GM18868 (cell line): ENCODE results near the gene NUP210L.

Source experiments
- ATAC-seq: cut with Tn5 transposase; IDR thresholded peaks from one replicate; pipeline ENCODE4 v1.9.1; 2021; ENCODE audit warnings: mild to moderate bottlenecking, moderate library complexity; ENCODE audit not compliant: unreplicated experiment

The NUP210L gene

DNA sequence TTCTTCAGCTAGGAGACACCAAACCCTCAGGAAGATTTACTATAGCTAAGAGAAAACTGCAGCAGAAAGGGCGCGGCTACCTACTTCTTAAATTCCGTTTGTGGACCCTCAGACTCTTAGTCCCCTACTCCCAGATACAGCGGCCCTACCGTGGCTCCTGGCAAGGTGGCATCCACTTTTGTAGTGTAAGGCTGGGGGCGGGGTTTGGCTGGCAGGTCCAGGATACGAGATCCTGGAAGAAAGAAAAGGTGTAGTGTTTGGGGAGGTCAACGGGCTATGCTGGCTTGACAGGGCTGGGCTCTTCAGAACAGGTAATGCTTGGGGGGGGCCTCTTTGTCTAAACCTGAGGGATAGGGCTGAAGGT, 186.9 kb downstream of the NUP210L start:
- ATAC-seq, result no peak

DNA sequence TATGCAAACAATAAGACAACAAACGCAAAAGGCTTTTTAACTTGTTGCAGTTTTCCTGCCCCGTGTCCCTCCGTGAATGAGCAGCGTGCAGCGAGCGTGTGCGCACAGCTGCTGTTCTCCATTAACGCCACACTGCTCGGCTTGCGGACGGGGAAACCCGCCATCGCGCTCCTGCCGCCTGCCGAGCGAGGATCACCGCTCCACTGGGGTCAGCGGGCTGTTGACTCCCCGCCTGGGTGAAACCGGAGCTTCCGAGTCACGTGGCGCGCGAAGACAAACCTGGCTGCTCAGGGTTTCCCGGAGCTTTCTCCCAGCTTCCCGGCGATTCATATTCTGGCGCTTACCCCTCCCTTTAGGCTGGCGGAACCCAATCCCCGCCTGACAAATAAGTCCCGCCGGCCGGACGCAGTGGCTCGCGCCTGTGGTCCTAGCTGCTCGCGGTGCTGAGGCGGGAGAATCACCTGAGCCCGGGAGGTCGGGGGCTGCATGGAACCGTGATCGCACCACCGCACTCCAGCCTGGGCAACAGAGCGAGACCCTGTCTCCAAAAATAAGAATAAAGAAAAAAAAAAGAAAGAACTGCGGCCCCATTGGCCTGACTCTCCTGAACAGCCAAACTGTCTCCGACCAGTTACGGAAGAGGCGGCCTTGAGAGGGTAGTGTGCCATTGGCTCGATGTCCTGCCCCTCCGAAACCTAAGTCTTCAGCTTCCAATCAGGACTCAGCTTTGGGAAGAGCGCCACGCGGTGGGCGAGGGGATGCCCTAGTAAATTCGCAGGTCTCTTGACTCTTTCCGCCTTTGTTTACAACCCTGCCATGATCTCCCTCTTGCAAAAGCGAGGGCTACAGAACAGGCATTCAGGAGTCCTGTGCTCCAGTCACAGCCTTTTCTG, 187.5 kb downstream of the NUP210L start, which contains the start of gene CREB3L4:
Gene CREB3L4 (plus strand): TSS at position 796 of the 893 bp plus-strand sequence. CDS start 624 bp downstream, outside the sequence.
- peak; percentile 79 for ATAC-seq

DNA sequence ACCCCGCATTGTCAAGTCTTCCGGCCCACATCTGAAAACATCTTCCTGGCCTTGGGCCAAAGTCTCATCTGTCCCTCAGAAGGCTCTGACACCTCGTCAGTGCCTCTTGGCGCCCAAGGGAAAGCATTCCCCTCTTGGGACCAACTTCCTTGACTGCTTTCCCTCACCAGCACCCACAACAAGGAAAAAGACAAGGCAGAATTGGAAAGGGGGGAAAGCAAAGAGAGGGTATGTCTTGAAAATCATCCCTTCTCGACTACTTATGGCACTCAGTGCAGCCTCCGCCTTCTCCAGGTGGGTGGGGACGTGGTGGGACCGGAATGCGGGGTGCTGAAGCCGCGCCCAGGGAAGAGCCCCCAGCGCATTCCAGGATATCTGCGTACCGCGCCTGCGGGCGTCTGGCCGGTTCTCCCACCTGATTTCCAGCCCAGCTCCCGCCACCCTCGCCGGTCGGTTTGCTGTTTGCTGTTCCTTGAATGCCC, 191.0 kb downstream of the NUP210L start:
- no peak for ATAC-seq

DNA sequence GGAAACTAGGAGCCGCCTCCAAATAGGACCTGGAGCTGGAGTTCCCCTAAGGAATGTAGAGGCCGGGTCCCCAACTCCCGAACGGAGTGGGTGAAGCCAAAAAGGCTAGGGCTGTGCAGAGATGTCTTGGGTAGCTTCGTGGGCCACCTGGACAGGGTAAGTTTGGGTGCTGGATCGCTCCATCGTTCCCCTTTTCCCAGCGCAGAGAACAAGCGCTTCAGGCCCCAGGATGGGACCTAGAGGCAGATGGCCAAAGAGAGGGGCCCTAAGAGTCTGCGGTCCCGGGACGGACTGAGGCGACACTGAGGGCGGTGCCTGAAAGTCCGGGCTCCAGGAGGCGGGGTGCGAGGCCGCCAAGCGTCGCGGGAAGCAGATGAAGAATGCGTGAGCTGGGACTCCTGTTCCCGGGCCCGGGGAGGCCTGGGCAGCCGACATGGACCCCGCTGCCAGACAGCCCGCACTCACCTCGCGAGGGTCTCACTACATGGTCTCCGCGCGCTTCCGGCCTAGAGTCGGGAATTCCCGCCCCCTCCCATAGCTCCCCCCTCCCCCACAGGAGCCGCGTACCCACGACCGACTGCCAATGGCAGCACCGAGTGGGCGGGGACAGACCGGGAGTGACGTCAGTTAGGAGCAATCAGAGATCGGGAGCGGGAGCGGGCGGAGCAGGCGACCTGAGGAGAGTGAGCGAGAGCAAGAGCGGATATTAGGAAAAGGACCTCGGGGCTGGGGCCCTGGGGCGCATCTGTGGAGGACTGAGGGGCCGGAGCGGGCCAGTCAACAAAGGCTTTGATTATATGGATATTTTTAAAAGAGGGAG, 191.6 kb downstream of the NUP210L start, which contains the start of gene SLC39A1:
Gene SLC39A1 (minus strand): TSS at position 508 of the 820 bp plus-strand sequence. CDS start 822 bp downstream, outside the sequence.
- peak; percentile 45 for ATAC-seq

DNA sequence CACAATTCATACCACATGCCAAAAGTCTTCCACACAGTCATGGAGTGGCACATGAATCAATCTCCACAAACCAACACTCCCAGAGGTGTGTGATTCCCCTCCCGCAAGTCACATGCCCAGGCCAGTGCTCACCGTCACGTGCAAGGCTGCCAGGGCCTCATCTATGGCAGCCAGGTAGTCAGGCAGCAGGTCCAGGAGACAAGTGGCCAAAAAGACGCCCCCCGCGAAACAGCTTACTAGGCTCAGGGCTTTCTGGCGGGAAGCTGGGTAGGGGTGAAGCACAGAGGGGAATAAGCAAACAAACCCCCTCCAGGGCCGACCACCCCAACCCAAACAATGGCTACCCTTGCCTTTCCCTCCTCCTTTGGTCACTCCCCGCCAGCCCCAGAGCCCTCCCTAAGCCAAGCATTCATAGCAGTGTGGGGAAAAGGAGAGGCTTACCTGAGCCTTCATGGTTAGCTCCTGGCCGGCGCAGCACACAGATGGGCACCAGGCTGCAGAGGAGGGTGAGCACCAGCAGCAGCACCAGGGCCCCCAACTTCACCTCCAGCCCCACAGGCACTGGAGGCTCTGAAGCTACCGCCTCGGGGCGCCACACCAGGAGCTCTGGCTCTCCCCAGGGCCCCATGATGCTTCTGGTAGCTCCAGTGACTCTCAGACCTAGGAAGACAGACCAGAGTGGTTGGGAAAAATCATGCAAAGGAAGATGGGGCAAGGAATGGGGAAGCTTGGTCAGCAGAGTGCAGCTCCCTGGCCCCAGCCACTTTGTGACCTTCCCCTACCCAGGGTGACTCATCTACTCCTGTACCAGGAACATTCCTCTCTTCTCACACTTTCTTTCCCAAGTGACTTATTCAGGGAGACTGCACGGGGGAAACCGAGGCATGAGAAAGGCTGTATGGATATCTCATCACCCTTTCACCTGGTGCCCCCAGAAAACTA, 192.5 kb downstream of the NUP210L start:
- no peak for ATAC-seq

DNA sequence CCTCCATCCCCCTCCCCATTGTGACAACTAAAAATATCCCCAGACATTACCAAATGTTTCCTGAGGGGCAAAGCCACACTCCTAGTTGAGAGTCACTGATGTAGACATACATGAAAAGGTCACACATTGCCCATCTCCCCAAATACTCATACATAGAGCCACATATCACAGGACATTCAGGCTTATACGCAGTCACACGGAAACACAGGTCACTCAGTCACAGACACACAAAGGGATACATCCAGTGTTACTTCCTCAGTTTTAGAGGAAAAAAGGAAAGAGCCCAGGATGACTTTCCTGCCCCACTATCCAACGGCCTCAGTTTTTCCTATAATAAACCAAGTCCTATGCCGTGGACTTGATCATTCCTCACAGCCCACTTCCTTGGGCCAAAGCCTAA, 193.5 kb downstream of the NUP210L start:
- ATAC-seq, result no peak

DNA sequence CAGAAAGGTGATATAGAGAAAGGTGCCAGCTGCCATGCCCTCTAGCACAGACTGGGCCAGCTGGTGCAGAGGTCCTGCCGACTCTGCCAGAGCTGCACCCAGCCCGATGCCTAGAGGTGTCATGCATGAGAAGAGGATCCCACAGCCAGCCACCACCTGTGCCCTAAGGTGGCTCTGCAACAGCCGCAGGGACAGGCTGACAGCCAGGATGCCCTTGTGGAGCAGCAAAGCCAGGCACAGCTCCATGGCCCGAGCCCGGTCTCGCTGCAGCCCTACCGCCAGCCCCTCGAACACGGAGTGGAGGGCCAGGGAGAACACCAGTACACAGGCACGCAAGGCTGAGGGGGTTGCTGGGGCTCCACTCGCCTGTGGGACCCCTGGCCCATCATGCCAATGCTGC, 194.7 kb downstream of the NUP210L start:
- no peak for ATAC-seq

DNA sequence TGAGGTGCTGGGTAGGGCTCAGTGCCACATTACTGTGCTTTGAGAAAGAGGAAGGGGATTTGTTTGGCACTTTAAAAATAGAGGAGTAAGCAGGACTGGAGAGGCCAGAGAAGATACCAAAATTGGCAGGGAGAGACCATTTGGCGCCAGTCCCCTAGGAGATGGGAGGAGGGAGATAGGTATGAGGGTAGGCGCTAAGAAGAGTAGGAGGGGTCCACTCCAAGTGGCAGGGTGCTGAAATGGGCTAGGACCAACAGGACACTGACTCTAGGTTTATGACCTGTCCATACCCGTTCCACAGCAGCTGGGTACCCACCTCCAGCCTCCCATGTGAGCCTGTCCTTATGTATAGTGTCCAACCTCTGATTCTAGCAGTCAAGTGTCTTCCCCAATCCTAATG, 195.4 kb downstream of the NUP210L start:
- no peak for ATAC-seq

DNA sequence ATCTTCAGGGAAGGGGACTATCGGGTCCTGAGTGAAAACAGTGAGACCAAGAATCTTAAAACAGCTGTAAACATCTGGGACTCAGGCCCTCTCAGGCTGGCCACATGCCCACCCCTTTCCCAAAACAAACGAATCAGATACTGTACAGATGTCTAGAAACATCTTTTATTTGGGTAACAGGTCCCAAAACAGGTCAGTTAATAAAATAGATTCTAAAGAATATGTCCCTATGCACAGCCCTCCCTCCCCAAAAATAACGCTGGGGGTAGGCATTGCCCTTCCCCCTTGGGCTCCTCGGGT, 196.0 kb downstream of the NUP210L start:
- ATAC-seq, result no peak

DNA sequence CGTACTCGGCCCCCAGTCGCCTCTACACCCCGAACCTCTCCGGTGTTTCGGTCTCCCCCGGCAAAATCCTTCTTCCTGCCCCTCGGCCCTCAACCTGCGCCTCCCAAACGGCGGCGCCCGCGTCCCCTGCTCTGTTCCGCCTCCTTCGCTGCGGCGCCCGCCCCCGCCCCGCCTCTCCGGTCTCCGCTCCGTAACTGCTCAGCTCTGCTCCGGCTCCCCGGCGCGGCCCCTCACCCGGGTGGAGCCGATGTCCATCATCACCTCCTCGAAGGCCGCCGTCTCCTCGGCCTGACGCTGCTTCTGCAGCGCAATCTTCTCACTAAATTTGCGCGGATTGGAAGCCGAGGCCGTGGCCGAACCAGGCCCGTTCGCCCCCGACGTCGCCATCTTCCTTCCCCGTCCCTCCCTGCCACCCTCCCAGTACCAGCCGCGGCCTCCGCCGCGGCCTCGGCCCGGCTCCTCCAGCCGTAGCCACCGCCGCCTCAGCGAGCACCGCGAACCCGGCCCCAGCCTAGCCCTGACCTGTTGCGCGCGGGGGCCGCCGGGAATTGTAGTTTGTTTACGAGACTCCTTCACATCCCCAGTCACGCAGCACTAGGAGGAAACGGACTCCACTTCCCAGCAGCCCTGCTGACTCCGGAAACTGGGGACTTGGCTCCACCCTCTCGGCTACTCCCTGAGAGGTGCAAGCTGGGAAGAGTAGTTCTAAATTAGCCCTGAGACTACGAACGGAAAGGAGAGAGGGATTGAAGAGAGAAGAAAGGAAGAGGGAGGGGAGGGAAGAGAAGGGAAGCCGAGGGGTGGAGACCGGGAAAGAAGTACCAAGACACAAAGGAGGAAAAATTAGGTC, 196.5 kb downstream of the NUP210L start, which contains the start of gene CRTC2:
Gene CRTC2 (minus strand): TSS at position 502 of the 850 bp plus-strand sequence. CDS start 115 bp downstream, at position 387.
- ATAC-seq, result peak; percentile 73

DNA sequence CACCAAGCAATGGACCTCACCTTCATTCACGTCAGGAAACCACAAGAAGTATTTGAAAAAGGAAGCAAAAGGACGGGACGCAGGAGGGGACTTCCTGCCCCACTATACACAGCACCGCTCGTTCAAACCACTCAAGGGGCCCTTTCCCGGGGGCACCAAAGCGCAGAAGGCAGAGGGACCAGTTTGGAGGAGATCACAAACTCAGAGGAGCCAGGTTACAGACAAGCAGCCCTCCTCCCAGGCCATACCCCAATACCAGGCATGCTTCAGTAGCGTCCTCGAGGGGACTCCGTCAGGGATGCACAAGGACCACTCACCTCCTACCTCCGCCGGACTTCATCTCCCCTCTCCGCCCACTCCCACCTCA, 197.1 kb downstream of the NUP210L start:
- peak; percentile 16 for ATAC-seq

DNA sequence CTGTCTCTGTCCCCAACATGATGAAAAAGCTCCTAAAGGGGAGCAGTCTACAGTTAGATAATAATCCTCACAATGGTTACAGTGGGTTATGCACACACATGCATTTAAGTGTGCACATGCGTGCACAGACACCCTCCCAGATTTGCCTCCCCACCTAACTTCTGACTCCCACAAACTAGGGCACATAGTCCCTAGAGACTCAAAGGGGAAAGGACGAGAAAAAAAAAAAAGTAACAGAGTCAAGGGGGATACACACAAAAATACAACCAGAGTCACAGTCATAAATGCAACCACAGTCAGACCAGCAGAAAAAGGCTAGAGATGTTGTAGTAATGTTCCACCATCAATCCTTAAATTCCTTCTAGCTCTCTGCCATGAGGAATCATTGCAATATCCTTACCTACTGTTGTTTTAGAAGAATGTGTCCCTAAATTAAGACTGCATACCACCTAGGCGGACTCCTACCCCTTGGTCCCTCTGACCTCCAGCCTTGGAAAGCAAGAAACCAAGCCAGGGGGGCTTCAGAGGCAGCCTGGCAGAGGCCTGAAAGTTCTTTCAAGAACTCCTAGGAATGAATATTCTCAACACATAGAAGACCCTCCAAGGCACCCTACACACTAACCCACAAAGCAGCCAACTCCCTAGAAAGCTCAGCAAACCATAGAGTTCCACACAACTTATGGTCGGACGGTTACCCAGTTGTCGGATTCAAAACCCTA, 197.7 kb downstream of the NUP210L start:
- ATAC-seq, result no peak

DNA sequence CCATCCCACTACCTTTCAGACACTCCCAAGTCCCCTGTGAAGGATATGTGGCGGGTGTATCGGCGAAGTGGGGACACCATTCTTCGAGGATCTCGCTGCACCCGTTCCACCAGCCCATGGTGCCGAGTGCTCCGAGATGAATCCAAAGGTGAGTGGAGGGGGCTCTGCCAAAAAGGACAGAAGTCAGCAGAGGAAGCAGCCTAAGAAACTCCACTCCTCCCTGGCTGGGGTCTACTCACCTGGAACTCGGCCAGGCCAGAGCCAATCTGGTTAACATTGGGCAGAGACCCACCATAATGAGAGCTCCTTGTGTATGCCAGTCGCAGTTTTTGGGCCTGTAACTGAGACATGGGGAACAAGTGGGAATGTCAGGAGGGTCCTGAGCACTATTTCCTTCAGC, 200.0 kb downstream of the NUP210L start:
- ATAC-seq, result no peak

DNA sequence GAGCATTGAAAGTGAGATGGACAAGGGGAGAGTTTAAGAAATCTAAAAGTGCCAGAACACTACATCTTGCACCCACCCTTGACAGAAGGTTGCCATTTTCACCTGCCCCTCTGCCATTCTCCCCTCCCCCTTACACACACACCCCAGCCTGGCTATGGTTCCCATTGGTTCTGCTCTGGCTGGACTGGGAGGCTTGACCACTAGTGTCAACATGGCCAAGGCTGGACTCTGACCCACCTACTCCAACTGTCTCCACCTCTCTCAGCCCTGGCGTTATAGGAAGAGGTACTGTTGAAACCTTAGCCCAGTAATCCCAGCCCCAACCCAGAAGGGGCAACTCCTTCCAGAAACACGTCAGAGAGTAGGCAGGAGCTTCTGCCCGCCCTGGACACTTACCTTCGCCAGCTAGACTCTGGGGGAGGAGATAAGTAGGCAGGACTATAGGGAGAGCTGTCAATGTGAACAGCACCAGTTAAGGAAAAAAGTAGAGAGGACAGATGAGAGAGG, 201.0 kb downstream of the NUP210L start:
- no peak for ATAC-seq

DNA sequence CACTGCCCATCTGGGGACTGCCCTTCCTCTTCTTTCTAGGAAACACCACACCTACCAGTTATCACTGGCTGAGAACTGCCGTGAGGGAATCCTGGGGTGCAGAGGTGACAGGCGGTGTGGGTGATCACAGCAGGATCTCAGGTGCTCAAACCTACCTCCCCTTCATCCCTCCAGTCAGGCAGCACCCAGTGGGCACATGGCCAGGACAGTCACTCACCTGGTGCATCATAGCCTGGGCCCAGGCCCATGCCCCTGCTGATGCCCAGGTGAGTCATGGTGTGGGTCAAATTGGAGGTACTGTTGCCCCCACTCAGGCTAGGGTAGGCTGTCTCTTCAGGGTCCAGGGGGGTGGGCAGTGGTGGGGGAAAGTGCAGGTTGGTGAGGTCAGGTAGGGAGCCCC, 203.1 kb downstream of the NUP210L start:
- ATAC-seq, result no peak

DNA sequence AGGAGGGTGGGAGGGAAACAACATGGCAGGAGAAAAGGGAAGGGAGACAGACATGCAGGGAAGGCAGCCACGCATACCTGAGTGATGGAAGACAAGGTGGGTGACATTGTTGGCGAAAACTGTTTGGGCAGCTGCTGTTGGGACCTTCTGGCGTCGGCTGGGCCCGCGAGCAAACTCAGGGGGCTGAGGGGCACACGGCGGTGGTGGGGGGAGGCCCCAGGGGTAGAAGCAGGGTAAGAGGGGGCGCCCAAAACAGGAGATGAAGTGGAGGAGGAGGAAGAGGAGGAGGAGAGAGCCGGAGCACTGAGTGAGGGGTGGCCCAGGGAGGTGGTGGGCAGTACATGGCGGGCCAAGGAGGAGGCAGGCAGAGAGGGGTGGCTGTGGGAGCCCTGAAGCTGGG, 203.7 kb downstream of the NUP210L start:
- no peak for ATAC-seq

DNA sequence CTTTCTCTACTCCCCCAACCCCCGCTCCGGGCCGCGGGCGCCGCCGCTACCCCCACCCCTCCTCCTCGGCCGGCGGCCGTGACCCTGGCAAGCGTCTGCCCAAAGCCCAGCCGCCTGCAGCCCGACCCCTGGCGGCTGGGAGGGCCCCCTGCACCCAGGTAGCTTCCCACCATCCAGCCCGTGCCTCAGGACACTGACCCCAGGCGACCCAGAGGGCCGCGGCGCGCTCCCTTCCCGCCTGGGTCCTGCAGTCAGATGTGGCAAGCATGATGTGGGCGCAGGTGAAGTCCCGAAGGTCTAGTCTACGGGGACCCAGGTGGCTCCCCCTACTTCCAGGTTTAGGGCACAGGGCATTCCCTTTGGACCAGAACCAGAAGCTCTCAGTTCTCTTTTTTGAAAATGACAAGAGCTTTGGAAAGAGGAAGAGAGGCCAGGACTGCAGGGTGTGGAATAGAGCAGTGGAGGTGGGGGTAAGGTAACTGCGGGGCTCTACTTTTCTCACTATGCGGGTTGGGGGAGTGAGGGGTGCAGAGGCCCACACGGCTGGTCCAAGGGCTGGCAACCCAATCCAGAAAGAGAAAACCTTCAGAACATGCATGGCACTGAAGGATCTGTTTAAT, 208.1 kb downstream of the NUP210L start, which contains the start of gene DENND4B:
Gene DENND4B (minus strand): TSS at position 97 of the 620 bp plus-strand sequence. CDS start 2,344 bp downstream, outside the sequence.
- ATAC-seq, result peak; percentile 54
